NCI-H2227 (cell line): ENCODE measurements around the gene RNF123.
A peak's percentile ranks its signal among the peaks of the same experiment; 100 is the strongest.

Experiments
- DNase-seq: peaks from one replicate; lab custom pipeline; 2025; ENCODE audit not compliant: unreplicated experiment; lab: John Stamatoyannopoulos, UW

RNF123 gene

GRCh38 chr3:49717959-49718857 lies 28.9 kb downstream of the RNF123 start:
- DNase-seq, result no peak

GRCh38 chr3:49718858-49719213 lies 29.5 kb downstream of the RNF123 start:
- DNase-seq, result no peak

GRCh38 chr3:49719214-49719884 lies 30.0 kb downstream of the RNF123 start, which contains the start of gene AMIGO3:
AMIGO3 (minus strand) TSS chr3:49719684; CDS start chr3:49719465, 219 bp downstream.
- DNase-seq, result peak; percentile 80

- no peak for DNase-seq
Measured at GRCh38 chr3:49720855-49721595, 31.7 kb downstream of the RNF123 start.

GRCh38 chr3:49721596-49721895 lies 32.2 kb downstream of the RNF123 start:
- DNase-seq, result no peak

- no peak for DNase-seq
Measured at GRCh38 chr3:49721896-49722781, 32.8 kb downstream of the RNF123 start.

GRCh38 chr3:49722896-49723295 lies 33.5 kb downstream of the RNF123 start:
- no peak for DNase-seq

GRCh38 chr3:49723296-49723627 lies 33.9 kb downstream of the RNF123 start:
- peak; percentile 42 for DNase-seq

- DNase-seq, result peak; percentile 96
Measured at GRCh38 chr3:49723628-49724551, 34.5 kb downstream of the RNF123 start, which contains the start of gene GMPPB. GMPPB (minus strand) TSS chr3:49723951; CDS start chr3:49723726, 225 bp downstream.

GRCh38 chr3:49724586-49724985 lies 35.2 kb downstream of the RNF123 start:
- DNase-seq, result peak; percentile 50

- DNase-seq, result no peak
Measured at GRCh38 chr3:49725906-49726681, 36.7 kb downstream of the RNF123 start.

GRCh38 chr3:49727154-49727923 lies 38.0 kb downstream of the RNF123 start:
- DNase-seq, result no peak

- no peak for DNase-seq
Measured at GRCh38 chr3:49727924-49728361, 38.6 kb downstream of the RNF123 start.

GRCh38 chr3:49729966-49730609 lies 40.7 kb downstream of the RNF123 start:
- no peak for DNase-seq

GRCh38 chr3:49732597-49732996 lies 43.2 kb downstream of the RNF123 start:
- DNase-seq, result no peak

GRCh38 chr3:49733551-49733950 lies 44.2 kb downstream of the RNF123 start:
- DNase-seq, result no peak

- no peak for DNase-seq
Measured at GRCh38 chr3:49734752-49735151, 45.4 kb downstream of the RNF123 start.
